CD4-positive, alpha-beta T cell (primary cell): ENCODE data around the gene AHDC1. TPM values are rescaled to one million over a fixed set of nuclear protein-coding genes. Genes with fewer than 3 reads are reported as not detected.
A peak's percentile ranks its signal among the peaks of the same experiment; 100 is the strongest.

ENCODE experiments used
- ATAC-seq: fragments of 200-7000 bp; cut with Tn5 transposase; one replicate; pipeline ENCODE4 v1.10.0; 2022; ENCODE audit warnings: mild to moderate bottlenecking; ENCODE audit not compliant: poor library complexity
- CTCF ChIA-PET: fragments of 350-600 bp; sonication (Branson Sonifier 250); formaldehyde crosslinking; loops from one replicate; lab custom pipeline; 2021; ENCODE audit warnings: antibody characterized with exemption, inconsistent platforms; lab: Charles Lee
- POLR2A ChIA-PET: fragments of 350-600 bp; sonication (Branson Sonifier 250); formaldehyde crosslinking; loops from one replicate; lab custom pipeline; 2021; ENCODE audit warnings: antibody characterized with exemption, inconsistent platforms; lab: Charles Lee
- DNase-seq, 14 experiments: peaks; one replicate each; pipeline ENCODE4 v3.0.0-alpha.2; 2013 to 2020; ENCODE audit warnings: mixed read lengths in 2 of 14
- H3K27ac ChIP-seq, 2 donors: one replicate each; pipeline versions ENCODE4 v1.5.1 to v1.7.0; 2013; ENCODE audit warnings: low read length in 2 of 2, low read depth in 1 of 2, mild to moderate bottlenecking in 1 of 2
- H3K27me3 ChIP-seq, 2 experiments: 1 replicate in 1 of 2; 2 replicates in 1 of 2; pipeline versions ENCODE4 v1.6.1 to v1.7.0; 2013; ENCODE audit warnings: low read length in 2 of 2, control low read depth in 1 of 2, mild to moderate bottlenecking in 1 of 2, moderate library complexity in 1 of 2; ENCODE audit not compliant: insufficient read depth in 2 of 2, control insufficient read depth in 1 of 2
- H3K36me3 ChIP-seq: one replicate; pipeline ENCODE4 v1.6.1; 2013; ENCODE audit warnings: low read length, control low read depth; ENCODE audit not compliant: insufficient read depth
- H3K4me1 ChIP-seq: one replicate; pipeline ENCODE4 v1.6.1; 2013; ENCODE audit warnings: low read length, control low read depth; ENCODE audit not compliant: insufficient read depth
- H3K4me3 ChIP-seq: one replicate; pipeline ENCODE4 v1.5.1; 2013; ENCODE audit warnings: mild to moderate bottlenecking, low read length, moderate library complexity
- H3K9me3 ChIP-seq, 2 experiments: 1 replicate in 1 of 2; 2 replicates in 1 of 2; pipeline versions ENCODE4 v1.6.1 to v1.7.0; 2013; ENCODE audit warnings: low read length in 2 of 2, mild to moderate bottlenecking in 2 of 2, control low read depth in 1 of 2, moderate library complexity in 1 of 2; ENCODE audit not compliant: control insufficient read depth in 1 of 2, insufficient read depth in 1 of 2
- H3K27ac Mint-ChIP-seq: one replicate; pipeline ENCODE4 v1.8.0; 2020; ENCODE audit warnings: mixed read lengths
- H3K27me3 Mint-ChIP-seq: one replicate; pipeline ENCODE4 v1.8.0; 2021; ENCODE audit warnings: mixed read lengths
- H3K36me3 Mint-ChIP-seq: one replicate; pipeline ENCODE4 v1.8.0; 2021; ENCODE audit warnings: low read depth, mixed read lengths
- H3K4me1 Mint-ChIP-seq: one replicate; pipeline ENCODE4 v1.8.0; 2021; ENCODE audit warnings: low read depth, mixed read lengths
- H3K4me3 Mint-ChIP-seq: one replicate; pipeline ENCODE4 v1.8.0; 2020; ENCODE audit warnings: mild to moderate bottlenecking, mixed read lengths
- H3K9me3 Mint-ChIP-seq: one replicate; pipeline ENCODE4 v1.8.0; 2020; ENCODE audit warnings: mixed read lengths
- CTCF ChIP-seq: fragments of 200-600 bp; IDR thresholded peaks from one replicate; pipeline ENCODE4 v1.8.0; 2022; ENCODE audit warnings: antibody characterized with exemption, mild to moderate bottlenecking
- intact Hi-C, 2 experiments: fragments of 100-400 bp; cut with DNase I in 1 of 2; cut with micrococcal nuclease in 1 of 2; formaldehyde crosslinking; loops; one replicate each; pipeline versions ENCODE4 v1.15.1 to v1.9.0; 2023 to 2025; cut with DNase I, micrococcal nuclease
- total RNA-seq, 174 experiments: library from RNA in 2 of 174; stranded (reverse) in 2 of 174; gene quantifications; one replicate each; pipeline ENCODE4 v1.2.3 and lab custom pipeline; 2021 to 2026

AHDC1 gene
- total RNA-seq, 2 experiments from 2014 or later = 20.8 to 22.9 TPM

DNA sequence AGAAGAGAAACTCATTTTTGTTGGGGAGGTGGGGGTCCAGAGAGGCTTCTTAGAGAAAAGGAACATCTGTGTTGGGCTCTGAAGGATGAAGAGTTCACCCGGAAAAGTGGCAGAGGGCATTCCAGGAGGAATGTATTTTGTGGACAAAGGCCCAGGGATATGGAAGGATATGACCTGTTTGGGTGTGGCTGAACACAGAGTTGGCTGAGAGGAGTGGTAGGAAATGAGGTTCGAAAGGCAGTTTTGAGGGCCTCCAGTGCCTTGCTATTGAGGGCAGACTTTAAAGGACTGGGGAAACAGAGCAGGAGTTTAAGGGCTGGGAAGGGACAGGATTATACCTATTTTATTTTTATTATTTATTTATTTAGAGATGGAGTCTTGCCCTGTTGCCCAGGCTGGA lies 86.6 kb downstream of the AHDC1 start:
- ATAC-seq (no peak), DNase-seq (no peak)
- peaks cover 43% of the 10 kb centered on the region for H3K4me1 Mint-ChIP-seq
- Histone ChIP-seq H3K27me3 (no peaks in the 10 kb centered on the region), H3K36me3 (no peaks in the 10 kb centered on the region), H3K4me3 (no peak overlapping the region), H3K9me3 (no peaks in the 10 kb centered on the region), H3K27ac (no peak overlapping the region), H3K4me1 (peaks cover 36% of the 10 kb centered on the region)
- no peak for TF ChIP-seq CTCF
- CTCF ChIA-PET = no interaction called here
- H3K9me3 Mint-ChIP-seq = no peaks in the 10 kb centered on the region
- POLR2A ChIA-PET = no interaction called here
- no peak overlapping the region for H3K4me3 Mint-ChIP-seq
- intact Hi-C loops = no loop called here
- H3K27me3 Mint-ChIP-seq = no peaks in the 10 kb centered on the region
- peaks cover 7% of the 10 kb centered on the region for H3K36me3 Mint-ChIP-seq
- peak overlapping the region; percentile 42 for H3K27ac Mint-ChIP-seq

DNA sequence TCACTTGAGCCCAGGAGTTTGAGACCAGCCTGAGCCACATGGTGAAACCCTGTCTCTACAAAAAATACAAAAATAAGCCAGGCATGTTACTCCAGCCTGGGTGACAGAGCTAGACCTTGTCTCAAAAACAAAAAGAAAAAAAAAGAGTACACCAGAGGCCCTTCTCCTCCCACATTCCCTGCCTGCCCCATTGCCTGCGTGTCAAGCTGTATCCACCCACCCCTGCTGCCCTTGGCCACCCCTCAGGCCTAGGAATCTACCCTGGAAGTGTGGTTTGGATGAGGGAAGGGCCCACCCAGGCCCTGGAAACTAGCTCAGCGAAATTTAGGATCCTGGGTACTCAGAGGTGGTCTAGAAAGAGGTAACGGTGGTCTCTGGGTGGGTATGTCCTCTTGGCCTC lies 88.3 kb downstream of the AHDC1 start:
- H3K36me3 Mint-ChIP-seq = no peaks in the 10 kb centered on the region

GRCh38 chr1:27513958-27514357 lies 90.0 kb downstream of the AHDC1 start:
- no peak overlapping the region for H3K27ac Mint-ChIP-seq
- Histone ChIP-seq H3K27me3 (no peaks in the 10 kb centered on the region), H3K4me1 (peaks cover 8% of the 10 kb centered on the region), H3K9me3 (no peaks in the 10 kb centered on the region), H3K27ac (no peak overlapping the region), H3K36me3 (no peaks in the 10 kb centered on the region), H3K4me3 (no peak overlapping the region)
- ChIA-PET CTCF (interaction anchor here (1.4 kb wide), 1 partner anchor 42 kb away, joined by 6 read pairs; no protein-coding TSS in a partner anchor), POLR2A (no interaction called here)
- intact Hi-C loops = no loop called here
- H3K4me3 Mint-ChIP-seq = no peak overlapping the region
- no peaks in the 10 kb centered on the region for H3K36me3 Mint-ChIP-seq
- no peak for ATAC-seq
- DNase-seq = no peak
- no peaks in the 10 kb centered on the region for H3K27me3 Mint-ChIP-seq
- H3K4me1 Mint-ChIP-seq = peaks cover 17% of the 10 kb centered on the region
- no peaks in the 10 kb centered on the region for H3K9me3 Mint-ChIP-seq
- TF ChIP-seq CTCF = no peak

More for the DNA sequence above, 88.3 kb downstream of the AHDC1 start:
- Histone ChIP-seq H3K4me1 (peaks cover 19% of the 10 kb centered on the region), H3K27ac (no peak overlapping the region), H3K9me3 (no peaks in the 10 kb centered on the region), H3K4me3 (no peak overlapping the region), H3K36me3 (no peaks in the 10 kb centered on the region), H3K27me3 (no peaks in the 10 kb centered on the region)
- Mint-ChIP-seq H3K27me3 (no peaks in the 10 kb centered on the region), H3K4me1 (peaks cover 26% of the 10 kb centered on the region), H3K27ac (no peak overlapping the region), H3K9me3 (no peaks in the 10 kb centered on the region), H3K4me3 (no peak overlapping the region)
- ATAC-seq (no peak), DNase-seq (no peak)
- POLR2A ChIA-PET = interaction anchor here (1.1 kb wide), 1 partner anchor 25 kb away, joined by 3 read pairs; the partner anchor contains the start of gene WASF2
- CTCF ChIA-PET = no interaction called here
- intact Hi-C loops = no loop called here
- TF ChIP-seq CTCF = no peak
